Stomach (tissue), 9 donors: ENCODE results near the gene ITPRIP. TPM values are rescaled to one million over a fixed set of nuclear protein-coding genes. Genes with fewer than 3 reads are reported as not detected.
A peak's percentile ranks its signal among the peaks of the same experiment; 100 is the strongest.

Source experiments
- DNase-seq, 2 donors: peaks; one replicate each; pipeline versions ENCODE4 v3.0.0 to v3.0.0-alpha.2; 2013 to 2019
- H3K27ac ChIP-seq, 5 donors: fragments of 200-600 bp in 4 of 5; sonication (generic) in 4 of 5; one replicate each; pipeline ENCODE4 v1.5.1; 2013 to 2019; ENCODE audit warnings: mild to moderate bottlenecking in 1 of 5, moderate library complexity in 1 of 5
- H3K27me3 ChIP-seq, 3 donors: fragments of 200-600 bp; sonication (generic); one replicate each; pipeline ENCODE4 v1.5.1; 2017 to 2019; ENCODE audit warnings: mixed run types in 1 of 3
- H3K36me3 ChIP-seq, 4 donors: fragments of 200-600 bp; sonication (generic); 1 replicate in 3 of 4; 2 replicates in 1 of 4; pipeline ENCODE4 v1.5.1; 2016 to 2019
- H3K4me1 ChIP-seq, 4 donors: fragments of 200-600 bp; sonication (generic); one replicate each; pipeline ENCODE4 v1.5.1; 2016 to 2019
- H3K4me3 ChIP-seq, 4 donors: fragments of 200-600 bp; sonication (generic) in 3 of 4; one replicate each; pipeline ENCODE4 v1.5.1; 2016 to 2019; ENCODE audit warnings: mild to moderate bottlenecking in 1 of 4
- H3K9me3 ChIP-seq, 4 donors: fragments of 200-600 bp; sonication (generic); one replicate each; pipeline ENCODE4 v1.5.1; 2016 to 2019
- CTCF ChIP-seq, 7 experiments: fragments of 450-650 bp in 4 of 7; fragments of 200-600 bp in 3 of 7; sonication (generic) in 3 of 7; IDR thresholded peaks; one replicate each; pipeline ENCODE4 v1.5.1; 2016 to 2019; ENCODE audit warnings: antibody characterized with exemption in 7 of 7, control low read depth in 2 of 7, mild to moderate bottlenecking in 1 of 7
- EP300 ChIP-seq: sonication (generic); formaldehyde crosslinking; IDR thresholded peaks from one replicate; pipeline ENCODE4 v1.6.1; 2017; ENCODE audit warnings: antibody characterized with exemption
- POLR2A ChIP-seq, 4 donors: fragments of 450-650 bp; IDR thresholded peaks; one replicate each; pipeline ENCODE4 v1.6.1; 2016; ENCODE audit warnings: antibody characterized with exemption in 4 of 4, control low read depth in 2 of 4, mild to moderate bottlenecking in 1 of 4, moderate library complexity in 1 of 4
- POLR2AphosphoS5 ChIP-seq, 3 donors: sonication (generic); formaldehyde crosslinking; IDR thresholded peaks; one replicate each; pipeline ENCODE4 v1.6.1; 2016; ENCODE audit warnings: antibody characterized with exemption in 3 of 3
- WGBS, 5 donors: extraction: QIAGEN DNeasy Blood & Tissue Kit in 3 of 5; methylation state at CpG; one replicate each; pipeline versions ENCODE4 v1.1.5 to v1.1.7; 2013 to 2018; 5-methylcytosine and 5-hydroxymethylcytosine counted together
- intact Hi-C: fragments of 100-400 bp; cut with DNase I; formaldehyde crosslinking; loops from one replicate; pipeline ENCODE4 v1.15.1; 2023; ENCODE audit warnings: low total_unique reads
- polyA plus RNA-seq, 3 donors: library from polyadenylated mRNA; stranded (reverse); fragments of 200-250 nt; gene quantifications; one replicate each; pipeline ENCODE4 v1.2.3, GENCODE V29; 2013
- total RNA-seq, 5 donors: library from RNA; depleted of rRNA; stranded (reverse); fragments of >200 nt; gene quantifications; one replicate each; pipeline versions ENCODE4 v1.1.0 to v1.2.3, GENCODE V29; 2014 to 2016
- donor health status: healthy with polysubstance abuse.
- donor health status: Bipolar disorder and iron deficiency.
- donor health status: healthy.

ITPRIP gene
- total and polyA plus RNA-seq, 8 donors = 1.7 to 13.5 (median 6.9) TPM

DNA sequence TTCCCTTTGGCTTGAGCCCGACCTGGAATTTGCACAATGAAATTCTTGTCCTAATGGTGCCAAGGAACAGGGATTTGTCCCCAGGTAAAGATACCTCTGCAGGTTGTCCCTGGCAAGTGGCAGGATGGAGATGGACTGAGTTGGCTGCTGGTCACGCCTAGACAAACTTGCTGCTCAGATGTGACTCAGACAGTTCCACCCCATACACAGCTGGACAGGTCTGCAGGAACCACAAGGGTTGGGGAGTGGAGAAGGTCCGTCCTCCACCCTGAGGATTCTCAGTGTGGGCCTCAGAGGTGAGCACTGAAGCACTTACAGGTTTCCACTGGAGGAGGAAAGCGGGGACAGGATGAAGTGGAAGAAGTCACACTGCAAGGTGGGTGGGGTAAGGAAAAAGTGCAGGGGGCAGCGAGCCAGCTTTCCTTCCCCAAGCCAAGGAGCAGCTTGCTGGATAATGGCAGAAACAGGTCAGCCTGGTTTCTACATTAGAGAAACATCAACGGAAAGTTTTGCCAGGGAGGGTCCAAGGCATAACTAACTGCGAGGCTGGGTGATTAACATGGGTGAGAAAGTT lies 20.5 kb downstream of the ITPRIP start:
- TF ChIP-seq CTCF (IDR thresholded peaks at IDR 0.05) (no peak), EP300 (no peak), POLR2A (IDR thresholded peaks at IDR 0.05) (no peak), POLR2AphosphoS5 (IDR thresholded peaks at IDR 0.05) (no peak)
- Histone ChIP-seq H3K27me3 (no peaks in the 10 kb centered on the region), H3K4me3 (no peak overlapping the region), H3K9me3 (no peaks in the 10 kb centered on the region), H3K4me1 (peaks cover 48 to 68% (median 60%) of the 10 kb centered on the region in 4 donors), H3K27ac (peak overlapping the region in 4 of 5 donors; percentile 39 to 66 (median 64)), H3K36me3 (peaks cover 30 to 36% (median 32%) of the 10 kb centered on the region in 4 donors)
- DNase-seq = no peak
- intact Hi-C loops = no loop called here
- whole genome bisulfite sequencing, 5 donors = 69 to 78% (median 71%) methylated on average over 6 to 7 of the region's 7 CpGs

- intact Hi-C loops = no loop called here
- peaks cover 43 to 63% (median 56%) of the 10 kb centered on the region in 4 donors for H3K4me1 ChIP-seq
- no peaks in the 10 kb centered on the region for H3K27me3 ChIP-seq
- peaks cover 34 to 41% (median 38%) of the 10 kb centered on the region in 4 donors for H3K36me3 ChIP-seq
- peak overlapping the region in 4 of 5 donors; percentile 39 to 66 (median 64) for H3K27ac ChIP-seq
- no peak for TF ChIP-seq POLR2A (IDR thresholded peaks at IDR 0.05)
- peak in 2 of 3 donors; percentile 16 to 43 for TF ChIP-seq POLR2AphosphoS5 (IDR thresholded peaks at IDR 0.05)
- no peaks in the 10 kb centered on the region for H3K9me3 ChIP-seq
- H3K4me3 ChIP-seq = no peak overlapping the region
- 47 to 66% (median 56%) methylated on average over 6 of the region's 6 CpGs for WGBS, 5 donors
- peak in 1 of 2 donors; percentile 75 for DNase-seq
These were observed 21.0 kb downstream of the ITPRIP start for GRCh38 chr10:104317269-104317710.

GRCh38 chr10:104316321-104317099 lies 21.8 kb downstream of the ITPRIP start:
- H3K27me3 ChIP-seq = no peaks in the 10 kb centered on the region
- WGBS, 5 donors = 84 to 93% (median 89%) methylated on average over 9 of the region's 9 CpGs
- peak overlapping the region in 3 of 5 donors; percentile 63 to 66 (median 66) for H3K27ac ChIP-seq
- H3K4me1 ChIP-seq = peaks cover 36 to 56% (median 49%) of the 10 kb centered on the region in 4 donors
- intact Hi-C loops = no loop called here
- H3K9me3 ChIP-seq = no peaks in the 10 kb centered on the region
- no peak overlapping the region for H3K4me3 ChIP-seq
- H3K36me3 ChIP-seq = peaks cover 37 to 48% (median 45%) of the 10 kb centered on the region in 4 donors
- TF ChIP-seq EP300 (no peak), CTCF (IDR thresholded peaks at IDR 0.05) (no peak), POLR2A (IDR thresholded peaks at IDR 0.05) (no peak), POLR2AphosphoS5 (IDR thresholded peaks at IDR 0.05) (no peak)
- no peak for DNase-seq

GRCh38 chr10:104315486-104315921 lies 22.8 kb downstream of the ITPRIP start:
- no peaks in the 10 kb centered on the region for H3K9me3 ChIP-seq

More at GRCh38 chr10:104315486-104315921, 22.8 kb downstream of the ITPRIP start:
- Histone ChIP-seq H3K4me3 (no peak overlapping the region), H3K27me3 (no peaks in the 10 kb centered on the region), H3K27ac (no peak overlapping the region), H3K36me3 (peaks cover 37 to 58% (median 51%) of the 10 kb centered on the region in 4 donors), H3K4me1 (peaks cover 29 to 50% (median 43%) of the 10 kb centered on the region in 4 donors)
- DNase-seq = no peak
- TF ChIP-seq CTCF (IDR thresholded peaks at IDR 0.05) (no peak), POLR2AphosphoS5 (IDR thresholded peaks at IDR 0.05) (no peak), EP300 (no peak), POLR2A (IDR thresholded peaks at IDR 0.05) (no peak)
- 96 to 98% (median 98%) methylated on average over 18 to 22 of the region's 22 CpGs for WGBS, 5 donors
- intact Hi-C loops = no loop called here
